Fibroblast of skin of right biceps (primary cell): ENCODE data around the gene RAMAC.
A peak's percentile ranks its signal among the peaks of the same experiment; 100 is the strongest.
"Not testable (repeated sequence)": the region's sequence is repeated elsewhere in the genome, so short reads cannot be mapped to it uniquely, and the experiment has no call there.

ENCODE experiments used
- DNase-seq: peaks from one replicate; pipeline ENCODE4 v3.0.0-alpha.2; 2013

Gene RAMAC

GRCh38 chr15:82969353-82969752, 16.7 kb upstream of the RAMAC start:
- DNase-seq, result no peak

- DNase-seq, result no peak
These were observed 15.8 kb upstream of the RAMAC start for GRCh38 chr15:82970078-82970686.

GRCh38 chr15:82970696-82971095, 15.3 kb upstream of the RAMAC start:
- no peak for DNase-seq

GRCh38 chr15:82971218-82971984, 14.6 kb upstream of the RAMAC start:
- DNase-seq, result no peak

GRCh38 chr15:82972990-82973389, 13.0 kb upstream of the RAMAC start:
- DNase-seq, result no peak

GRCh38 chr15:82977076-82977475, 8.9 kb upstream of the RAMAC start:
- DNase-seq, result no peak

- no peak for DNase-seq
These were observed 7.6 kb upstream of the RAMAC start for GRCh38 chr15:82978438-82978837.

GRCh38 chr15:82979726-82980125, 6.3 kb upstream of the RAMAC start:
- no peak for DNase-seq

GRCh38 chr15:82980981-82981380, 5.0 kb upstream of the RAMAC start:
- DNase-seq, result no peak

GRCh38 chr15:82986442-82986780, 401 bp downstream of the RAMAC start:
- DNase-seq, result no peak

GRCh38 chr15:82992436-82992998, 6.5 kb downstream of the RAMAC start:
- DNase-seq, result no peak

GRCh38 chr15:82993144-82993543, 7.1 kb downstream of the RAMAC start:
- no peak for DNase-seq

- no peak for DNase-seq
These were observed 9.1 kb downstream of the RAMAC start for GRCh38 chr15:82995076-82995475.

GRCh38 chr15:82995938-82996337, 9.9 kb downstream of the RAMAC start:
- DNase-seq, result no peak

GRCh38 chr15:82999426-82999825, 13.4 kb downstream of the RAMAC start:
- no peak for DNase-seq

- DNase-seq, result peak; percentile 62
These were observed 14.1 kb downstream of the RAMAC start for GRCh38 chr15:82999905-83000671.

GRCh38 chr15:83000672-83001031, 14.6 kb downstream of the RAMAC start:
- DNase-seq, result not testable (repeated sequence)

GRCh38 chr15:83010709-83011270, 24.8 kb downstream of the RAMAC start:
- DNase-seq, result peak; percentile 69

- peak; percentile 90 for DNase-seq
These were observed 25.5 kb downstream of the RAMAC start, which contains the start of gene C15orf40 for GRCh38 chr15:83011271-83012075. TSS of gene C15orf40 (minus strand) at chr15:83011639. CDS start at chr15:83011607, 32 bp downstream.

GRCh38 chr15:83012076-83012426, 26.0 kb downstream of the RAMAC start:
- DNase-seq, result peak; percentile 37

GRCh38 chr15:83012636-83013035, 26.6 kb downstream of the RAMAC start:
- no peak for DNase-seq

- DNase-seq, result no peak
These were observed 28.2 kb downstream of the RAMAC start for GRCh38 chr15:83014205-83014653.
